ENCODE results near the gene PDE11A. TPM values are rescaled to one million over a fixed set of nuclear protein-coding genes. Genes with fewer than 3 reads are reported as not detected.

PDE11A gene
- total RNA-seq, 3 donors from 2014 or later = 0.96 to 2.3 (median 2.2) TPM

- Histone ChIP-seq H3K4me1 (no peaks in the 10 kb centered on the region), H3K9me3 (no peaks in the 10 kb centered on the region), H3K36me3 (no peaks in the 10 kb centered on the region), H3K4me3 (no peak overlapping the region), H3K27ac (no peak overlapping the region), H3K27me3 (no peaks in the 10 kb centered on the region)
- no peak for TF ChIP-seq CTCF (IDR thresholded peaks at IDR 0.05)
- no peak for TF ChIP-seq POLR2A (IDR thresholded peaks at IDR 0.05)
- no peak for TF ChIP-seq POLR2AphosphoS5 (IDR thresholded peaks at IDR 0.05)
- DNase-seq (ENCODE audit: low spot score in 2 of 2) = no peak
- intact Hi-C loops (cut with DNase I; ENCODE audit: low total_unique reads) = no loop called here
These were observed 170.0 kb downstream of the PDE11A start for GRCh38 chr2:177902395-177903163.

- intact Hi-C loops (cut with DNase I; ENCODE audit: low total_unique reads) = no loop called here
- Histone ChIP-seq H3K27ac (no peak overlapping the region), H3K27me3 (no peaks in the 10 kb centered on the region), H3K36me3 (no peaks in the 10 kb centered on the region), H3K9me3 (no peaks in the 10 kb centered on the region), H3K4me3 (no peak overlapping the region), H3K4me1 (no peaks in the 10 kb centered on the region)
- no peak for DNase-seq (ENCODE audit: low spot score in 2 of 2)
- TF ChIP-seq CTCF (IDR thresholded peaks at IDR 0.05) (no peak), POLR2A (IDR thresholded peaks at IDR 0.05) (no peak), POLR2AphosphoS5 (IDR thresholded peaks at IDR 0.05) (no peak)
These were observed 172.5 kb downstream of the PDE11A start for GRCh38 chr2:177900082-177900481.

- H3K27me3 ChIP-seq = no peaks in the 10 kb centered on the region
- TF ChIP-seq CTCF (IDR thresholded peaks at IDR 0.05) (no peak), POLR2A (IDR thresholded peaks at IDR 0.05) (no peak), POLR2AphosphoS5 (IDR thresholded peaks at IDR 0.05) (no peak)
- no peaks in the 10 kb centered on the region for H3K4me1 ChIP-seq
- intact Hi-C loops (cut with DNase I; ENCODE audit: low total_unique reads) = no loop called here
- H3K9me3 ChIP-seq = no peaks in the 10 kb centered on the region
- H3K4me3 ChIP-seq = no peak overlapping the region
- no peak overlapping the region for H3K27ac ChIP-seq
- no peaks in the 10 kb centered on the region for H3K36me3 ChIP-seq
- DNase-seq (ENCODE audit: low spot score in 2 of 2) = no peak
These were observed 175.3 kb downstream of the PDE11A start for GRCh38 chr2:177897278-177897677.

- TF ChIP-seq POLR2AphosphoS5 (IDR thresholded peaks at IDR 0.05) (no peak), POLR2A (IDR thresholded peaks at IDR 0.05) (no peak), CTCF (IDR thresholded peaks at IDR 0.05) (no peak)
- intact Hi-C loops (cut with DNase I; ENCODE audit: low total_unique reads) = no loop called here
- DNase-seq (ENCODE audit: low spot score in 2 of 2) = no peak
These were observed 176.0 kb downstream of the PDE11A start for GRCh38 chr2:177896587-177896986.

GRCh38 chr2:177894546-177894945 lies 178.0 kb downstream of the PDE11A start:
- TF ChIP-seq POLR2A (IDR thresholded peaks at IDR 0.05) = no peak
- TF ChIP-seq POLR2AphosphoS5 (IDR thresholded peaks at IDR 0.05) = no peak
- no peak for TF ChIP-seq CTCF (IDR thresholded peaks at IDR 0.05)
- Histone ChIP-seq H3K4me3 (no peak overlapping the region), H3K9me3 (no peaks in the 10 kb centered on the region), H3K36me3 (no peaks in the 10 kb centered on the region), H3K27ac (no peak overlapping the region), H3K4me1 (no peaks in the 10 kb centered on the region), H3K27me3 (no peaks in the 10 kb centered on the region)
- no peak for DNase-seq (ENCODE audit: low spot score in 2 of 2)
- intact Hi-C loops (cut with DNase I; ENCODE audit: low total_unique reads) = no loop called here

More at GRCh38 chr2:177896587-177896986, 176.0 kb downstream of the PDE11A start:
- Histone ChIP-seq H3K4me3 (no peak overlapping the region), H3K36me3 (no peaks in the 10 kb centered on the region), H3K27ac (no peak overlapping the region), H3K4me1 (no peaks in the 10 kb centered on the region), H3K9me3 (no peaks in the 10 kb centered on the region), H3K27me3 (no peaks in the 10 kb centered on the region)
